ENCODE measurements around the gene LILRB3.
"Not testable (repeated sequence)": the region's sequence is repeated elsewhere in the genome, so short reads cannot be mapped to it uniquely, and the experiment has no call there.

Gene LILRB3

GRCh38 chr19:54222474-54223276 is at the start of gene LILRB3:
LILRB3 (minus strand) TSS chr19:54223007; CDS start chr19:54222976, 31 bp downstream.
- DNase-seq = peak in 1 of 51 donors; percentile 1

- not testable (repeated sequence) for DNase-seq
Observed at GRCh38 chr19:54272181-54272580, 49.4 kb upstream of the LILRB3 start.

GRCh38 chr19:54271587-54271986 is 48.8 kb upstream of the LILRB3 start:
- DNase-seq = not testable (repeated sequence)

GRCh38 chr19:54271106-54271505 is 48.3 kb upstream of the LILRB3 start:
- DNase-seq = peak in 9 of 51 donors; percentile 3 to 14 (median 9)

GRCh38 chr19:54268936-54269335 is 46.1 kb upstream of the LILRB3 start:
- no peak for DNase-seq

- DNase-seq = peak in 30 of 51 donors; percentile 2 to 78 (median 31)
Observed at GRCh38 chr19:54266133-54266532, 43.3 kb upstream of the LILRB3 start.

GRCh38 chr19:54262470-54262869 is 39.7 kb upstream of the LILRB3 start:
- no peak for DNase-seq

GRCh38 chr19:54262066-54262465 is 39.3 kb upstream of the LILRB3 start:
- DNase-seq = no peak

- DNase-seq = no peak
Observed at GRCh38 chr19:54257116-54257480, 34.3 kb upstream of the LILRB3 start, which contains the start of gene LILRB5. LILRB5 (minus strand) TSS chr19:54257273; CDS start chr19:54257193, 80 bp downstream.

GRCh38 chr19:54256250-54257115 is 33.7 kb upstream of the LILRB3 start:
- no peak for DNase-seq

- no peak for DNase-seq
Observed at GRCh38 chr19:54255105-54255775, 32.4 kb upstream of the LILRB3 start.

GRCh38 chr19:54254195-54254906 is 31.5 kb upstream of the LILRB3 start:
- DNase-seq = no peak

GRCh38 chr19:54253331-54254194 is 30.8 kb upstream of the LILRB3 start:
- DNase-seq = no peak

- no peak for DNase-seq
Observed at GRCh38 chr19:54252845-54253244, 30.0 kb upstream of the LILRB3 start.

GRCh38 chr19:54252243-54252642 is 29.4 kb upstream of the LILRB3 start:
- DNase-seq = no peak

- peak in 15 of 51 donors; percentile 6 to 32 (median 12) for DNase-seq
Observed at GRCh38 chr19:54248016-54248601, 25.3 kb upstream of the LILRB3 start.

GRCh38 chr19:54247106-54247930 is 24.5 kb upstream of the LILRB3 start:
- no peak for DNase-seq

- no peak for DNase-seq
Observed at GRCh38 chr19:54245936-54246335, 23.1 kb upstream of the LILRB3 start.

- not testable (repeated sequence) for DNase-seq
Observed at GRCh38 chr19:54243809-54244208, 21.0 kb upstream of the LILRB3 start.
